Fibroblast of gingiva (primary cell): ENCODE data around the gene GRIN1.

Experiments used
- DNase-seq: peaks from one replicate; pipeline ENCODE4 v3.0.0-alpha.2; 2011; ENCODE audit warnings: low read depth

Gene GRIN1

DNA sequence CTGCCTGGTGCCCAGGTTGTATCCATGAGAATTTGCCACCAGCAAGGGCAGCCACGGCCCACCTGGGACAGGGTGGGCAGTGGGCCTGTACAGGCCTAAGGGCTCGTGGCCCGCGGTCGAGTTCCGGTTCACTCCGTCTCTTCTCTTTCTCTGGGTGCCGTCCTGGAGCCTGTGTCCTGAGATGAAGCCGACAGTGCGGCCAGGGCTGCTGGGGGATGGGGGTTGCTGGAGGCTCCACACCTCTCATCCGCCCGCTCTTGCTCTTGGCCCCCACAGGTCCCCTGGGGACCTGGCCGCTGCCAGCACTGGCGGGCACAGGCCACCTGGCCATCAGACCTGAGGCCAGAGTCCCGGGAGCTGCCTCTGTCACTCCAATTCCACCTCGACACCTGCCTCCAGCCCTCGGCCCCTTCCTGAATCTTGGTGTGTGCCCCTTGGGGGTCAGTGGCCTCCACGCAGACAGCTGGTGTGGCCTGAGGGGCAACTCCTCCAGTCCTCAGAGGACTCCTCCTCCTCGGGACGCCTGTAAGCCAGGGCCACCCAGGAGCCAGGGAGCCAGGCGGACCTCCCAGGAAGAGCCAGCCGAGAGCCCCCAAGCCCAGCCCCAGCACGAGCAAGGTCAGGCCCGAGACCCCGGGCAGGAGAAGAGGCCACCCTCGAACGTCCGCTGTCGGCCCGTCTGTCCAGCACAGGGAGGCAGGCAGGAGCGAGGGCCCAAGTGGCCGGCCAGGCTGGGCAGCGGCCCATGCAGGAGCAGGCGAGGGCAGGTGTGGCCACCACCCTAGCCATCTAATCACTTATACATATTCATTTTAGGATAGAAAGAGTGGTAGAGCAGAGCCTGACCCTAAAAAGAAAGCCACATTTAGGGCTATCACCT lies 25.7 kb downstream of the GRIN1 start:
- no peak for DNase-seq

DNA sequence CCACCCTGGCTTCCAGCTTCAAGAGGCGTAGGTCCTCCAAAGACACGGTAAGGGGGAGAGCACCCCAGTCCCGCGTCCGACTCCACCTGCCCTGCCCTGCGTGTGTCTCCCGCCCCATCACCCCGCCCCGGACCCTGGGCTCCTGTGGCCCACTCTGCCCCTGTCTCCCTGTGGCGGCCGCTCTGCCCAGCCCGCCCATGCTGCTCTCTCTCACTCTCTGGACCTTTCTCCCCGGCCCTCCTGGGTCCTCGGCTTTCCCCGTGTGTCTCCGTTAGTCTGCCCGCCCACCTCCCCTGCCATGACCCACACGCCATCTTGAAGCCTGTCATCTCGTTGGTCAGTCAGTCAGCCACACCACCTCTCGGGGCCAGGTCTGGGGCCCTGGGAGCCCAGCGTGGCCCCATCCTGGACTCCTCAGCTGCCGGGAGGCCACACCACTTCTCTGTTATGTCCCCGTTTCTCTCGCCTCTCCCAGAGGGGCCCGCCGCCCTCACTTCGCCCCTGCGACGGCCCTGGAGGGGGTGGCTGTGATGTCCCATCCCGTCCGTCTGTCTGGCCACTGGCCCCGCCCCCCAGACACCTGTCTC lies 26.4 kb downstream of the GRIN1 start:
- no peak for DNase-seq

DNA sequence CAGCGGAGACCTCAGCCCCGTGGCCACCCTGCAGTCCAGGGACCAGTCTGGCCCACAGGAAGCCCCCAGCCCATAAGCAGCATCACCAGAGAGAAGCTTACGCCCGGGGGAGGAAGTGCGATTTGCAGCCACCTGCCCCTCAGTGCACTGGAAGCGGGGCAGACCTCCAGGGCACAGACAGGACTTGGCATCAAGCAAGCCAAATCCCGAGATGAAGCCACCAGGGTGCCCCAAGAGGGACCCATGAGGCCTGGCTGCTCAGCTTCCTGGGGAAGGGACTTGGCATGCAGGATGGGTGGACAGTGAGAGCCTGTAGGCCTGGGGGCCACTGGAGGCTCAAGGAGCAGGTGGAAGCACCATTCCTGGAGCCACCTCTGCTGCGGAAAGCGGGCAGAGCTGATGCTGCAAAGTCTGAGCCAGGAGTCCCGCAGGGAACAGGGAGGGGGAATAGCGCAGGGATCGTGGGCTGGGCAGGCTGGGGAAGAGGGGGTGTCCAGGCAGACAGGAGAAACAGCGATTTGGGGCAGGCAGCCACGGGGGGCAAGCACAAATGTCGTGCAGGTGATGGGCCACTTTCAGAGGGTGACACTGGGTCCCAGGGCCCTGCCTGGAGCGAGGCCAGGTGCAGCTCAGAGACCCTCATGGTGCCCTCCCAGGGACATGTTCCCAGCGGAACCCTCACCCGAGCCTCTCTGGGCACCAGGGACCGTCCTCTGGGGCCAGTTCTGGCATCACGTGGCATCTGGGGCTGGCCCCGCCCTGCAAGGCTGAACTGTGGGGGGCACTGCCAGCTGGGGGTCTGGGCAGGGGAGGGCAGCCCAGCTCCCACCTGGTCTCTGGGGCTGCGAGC lies 27.7 kb downstream of the GRIN1 start:
- no peak for DNase-seq

DNA sequence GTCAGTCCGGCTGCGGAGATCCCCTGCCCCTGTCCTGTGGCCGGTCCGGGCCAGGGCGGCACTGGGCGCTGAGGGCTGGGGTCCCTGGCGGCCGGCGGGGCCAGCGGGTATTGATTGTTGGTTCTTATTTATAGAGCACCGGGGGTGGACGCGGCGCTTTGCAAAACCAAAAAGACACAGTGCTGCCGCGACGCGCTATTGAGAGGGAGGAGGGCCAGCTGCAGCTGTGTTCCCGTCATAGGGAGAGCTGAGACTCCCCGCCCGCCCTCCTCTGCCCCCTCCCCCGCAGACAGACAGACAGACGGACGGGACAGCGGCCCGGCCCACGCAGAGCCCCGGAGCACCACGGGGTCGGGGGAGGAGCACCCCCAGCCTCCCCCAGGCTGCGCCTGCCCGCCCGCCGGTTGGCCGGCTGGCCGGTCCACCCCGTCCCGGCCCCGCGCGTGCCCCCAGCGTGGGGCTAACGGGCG lies 28.4 kb downstream of the GRIN1 start:
- no peak for DNase-seq

DNA sequence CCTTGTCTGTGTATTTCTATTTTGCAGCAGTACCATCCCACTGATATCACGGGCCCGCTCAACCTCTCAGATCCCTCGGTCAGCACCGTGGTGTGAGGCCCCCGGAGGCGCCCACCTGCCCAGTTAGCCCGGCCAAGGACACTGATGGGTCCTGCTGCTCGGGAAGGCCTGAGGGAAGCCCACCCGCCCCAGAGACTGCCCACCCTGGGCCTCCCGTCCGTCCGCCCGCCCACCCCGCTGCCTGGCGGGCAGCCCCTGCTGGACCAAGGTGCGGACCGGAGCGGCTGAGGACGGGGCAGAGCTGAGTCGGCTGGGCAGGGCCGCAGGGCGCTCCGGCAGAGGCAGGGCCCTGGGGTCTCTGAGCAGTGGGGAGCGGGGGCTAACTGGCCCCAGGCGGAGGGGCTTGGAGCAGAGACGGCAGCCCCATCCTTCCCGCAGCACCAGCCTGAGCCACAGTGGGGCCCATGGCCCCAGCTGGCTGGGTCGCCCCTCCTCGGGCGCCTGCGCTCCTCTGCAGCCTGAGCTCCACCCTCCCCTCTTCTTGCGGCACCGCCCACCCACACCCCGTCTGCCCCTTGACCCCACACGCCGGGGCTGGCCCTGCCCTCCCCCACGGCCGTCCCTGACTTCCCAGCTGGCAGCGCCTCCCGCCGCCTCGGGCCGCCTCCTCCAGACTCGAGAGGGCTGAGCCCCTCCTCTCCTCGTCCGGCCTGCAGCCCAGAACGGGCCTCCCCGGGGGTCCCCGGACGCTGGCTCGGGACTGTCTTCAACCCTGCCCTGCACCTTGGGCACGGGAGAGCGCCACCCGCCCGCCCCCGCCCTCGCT lies 29.0 kb downstream of the GRIN1 start:
- no peak for DNase-seq

DNA sequence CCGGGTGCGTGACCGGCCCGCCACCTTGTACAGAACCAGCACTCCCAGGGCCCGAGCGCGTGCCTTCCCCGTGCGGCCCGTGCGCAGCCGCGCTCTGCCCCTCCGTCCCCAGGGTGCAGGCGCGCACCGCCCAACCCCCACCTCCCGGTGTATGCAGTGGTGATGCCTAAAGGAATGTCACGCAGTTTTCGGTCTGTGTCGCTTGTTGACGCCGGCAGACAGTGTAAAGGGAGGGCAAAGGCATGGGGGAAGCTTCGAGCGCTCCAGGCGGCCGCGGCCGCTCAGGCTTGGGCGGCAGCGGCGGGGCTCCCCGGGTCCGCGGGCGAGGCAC lies 29.6 kb downstream of the GRIN1 start:
- DNase-seq = no peak

DNA sequence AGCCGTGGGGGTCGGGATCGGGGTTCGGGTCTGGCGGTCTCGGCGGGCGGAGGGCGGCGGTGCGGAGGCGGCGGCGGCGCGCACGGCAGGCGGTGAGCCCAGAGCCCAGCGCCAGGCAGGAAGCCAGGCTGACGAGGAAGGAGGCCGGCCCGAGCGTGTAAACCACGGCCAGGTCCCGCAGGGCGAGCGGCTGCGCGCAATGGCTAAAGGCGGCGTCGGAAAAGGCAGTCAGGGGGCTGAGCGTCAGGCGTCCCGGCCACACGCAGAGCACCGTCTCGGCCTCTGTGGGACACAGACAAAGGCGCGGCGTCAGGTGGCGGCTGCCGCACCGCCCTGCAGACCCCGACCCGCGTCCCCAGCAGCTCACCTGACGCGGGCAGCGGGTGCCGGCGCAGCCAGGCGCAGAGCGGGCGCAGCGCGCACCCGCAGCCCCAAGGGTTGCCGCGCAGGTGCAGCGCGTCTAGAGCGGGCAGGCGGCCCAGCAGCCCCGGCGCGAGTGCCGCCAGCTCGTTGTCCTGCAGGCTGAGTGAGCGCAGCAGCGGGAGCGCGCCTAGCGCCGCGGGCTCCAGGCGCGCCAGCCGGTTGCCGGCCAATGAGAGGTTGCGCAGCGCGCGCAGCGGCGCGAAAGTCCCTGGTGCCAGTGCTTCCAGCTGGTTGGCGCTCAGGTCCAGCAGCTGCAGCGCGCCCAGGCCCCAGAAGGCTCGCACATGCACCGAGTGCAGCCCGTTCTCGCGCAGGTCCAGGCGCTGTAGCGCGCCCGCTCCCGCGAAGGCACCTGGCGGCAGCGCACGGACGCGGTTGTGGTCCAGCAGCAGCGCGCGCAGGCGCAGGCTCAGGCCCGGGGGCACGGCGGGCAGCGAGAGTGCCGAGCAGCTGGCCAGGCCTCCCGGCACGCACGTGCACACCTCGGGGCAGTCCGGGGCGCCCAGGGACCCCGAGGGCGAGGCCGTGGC lies 30.2 kb downstream of the GRIN1 start:
- no peak for DNase-seq

DNA sequence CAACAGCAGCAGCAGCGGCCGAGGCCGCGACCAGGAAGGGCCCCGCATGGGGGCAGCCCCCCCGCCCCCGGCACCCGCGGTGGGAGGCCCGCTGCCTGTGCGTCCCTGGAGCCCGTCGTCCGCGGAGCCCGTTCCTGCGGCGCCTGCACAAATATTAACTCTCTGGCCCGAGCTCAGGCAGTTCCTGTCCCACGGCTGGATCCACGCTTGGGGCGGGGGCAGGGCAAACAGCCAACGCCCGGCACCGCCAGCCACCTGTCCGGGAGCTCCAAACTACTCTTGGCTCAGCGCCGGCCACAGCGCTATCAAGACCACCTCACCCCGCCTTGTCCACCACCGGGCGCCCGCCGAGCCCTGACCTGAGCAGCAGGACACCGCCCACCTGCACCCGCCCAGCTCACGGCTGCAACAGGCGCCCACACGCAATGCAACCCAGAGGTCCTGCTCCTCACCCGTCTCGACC lies 31.0 kb downstream of the GRIN1 start, which contains the start of gene LRRC26:
Gene LRRC26 (minus strand): TSS at position 156 of the 463 bp plus-strand sequence. CDS start 108 bp downstream, at position 48.
- no peak for DNase-seq

DNA sequence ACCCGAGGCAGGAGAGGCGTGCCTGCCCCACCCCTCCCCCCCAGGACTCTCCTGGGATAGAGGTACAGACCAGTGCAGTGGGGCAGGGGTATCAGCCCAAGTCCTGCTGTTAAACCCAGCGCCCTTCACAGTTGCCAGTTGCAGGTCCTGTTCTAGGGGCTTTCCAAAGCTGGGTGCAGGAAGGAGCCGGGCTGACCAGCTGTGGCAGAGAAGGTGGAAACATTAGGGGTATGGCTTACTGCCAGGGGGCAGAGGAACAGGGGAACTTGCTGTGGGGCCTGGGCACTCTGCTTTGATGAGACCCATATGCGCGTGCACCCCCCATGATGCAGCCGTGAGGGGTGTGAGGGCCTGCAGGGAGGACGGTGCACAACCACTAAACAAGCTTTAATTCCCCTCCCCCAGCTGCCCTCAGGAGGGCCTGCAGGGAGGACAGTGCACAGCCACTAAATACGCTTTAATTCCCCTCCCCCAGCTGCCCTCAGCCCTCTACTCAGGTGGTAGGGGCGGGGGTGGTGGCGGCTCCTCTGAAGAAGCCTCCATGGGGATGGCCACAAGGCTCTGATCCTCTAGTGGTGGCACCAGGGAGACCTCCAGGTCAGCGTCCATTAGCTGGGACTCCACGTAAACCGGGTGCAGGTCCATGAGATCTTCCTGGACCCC lies 31.7 kb downstream of the GRIN1 start:
- DNase-seq = no peak

DNA sequence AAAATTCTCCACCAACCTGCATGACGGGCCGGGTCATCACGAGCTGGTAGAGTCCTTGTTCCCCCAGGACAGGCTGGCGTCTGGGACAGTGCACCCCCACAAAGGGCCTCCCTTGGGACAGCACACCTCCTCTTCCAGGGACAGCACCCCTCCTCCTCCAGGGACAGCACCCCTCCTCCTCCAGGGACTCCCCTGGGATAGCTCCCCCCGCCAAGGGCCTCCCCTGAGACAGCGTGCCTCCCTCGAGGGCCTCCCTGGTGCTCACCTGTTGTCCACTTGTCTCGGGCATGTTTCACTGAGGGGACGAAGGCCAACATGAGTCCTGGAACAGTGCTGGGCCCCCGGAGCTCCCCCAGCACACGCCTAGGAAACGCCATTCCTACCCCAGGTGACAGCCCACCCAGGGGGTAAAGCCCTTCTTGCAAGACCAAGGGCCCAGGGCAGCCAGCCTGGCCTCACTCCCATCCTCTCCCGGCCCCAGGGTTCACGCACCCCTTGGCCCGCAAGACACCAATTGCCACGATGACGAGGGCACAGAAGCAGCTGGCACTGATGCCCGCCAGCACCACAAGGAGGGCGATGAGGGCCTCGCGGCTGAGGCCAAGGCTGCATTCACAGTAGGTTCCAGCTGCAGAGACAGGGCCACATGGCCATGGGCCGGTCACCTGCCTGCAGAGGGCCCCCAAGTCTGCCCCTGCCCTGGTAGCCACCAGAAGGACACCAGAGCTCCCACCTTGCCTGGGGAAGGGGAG lies 32.4 kb downstream of the GRIN1 start:
- no peak for DNase-seq

DNA sequence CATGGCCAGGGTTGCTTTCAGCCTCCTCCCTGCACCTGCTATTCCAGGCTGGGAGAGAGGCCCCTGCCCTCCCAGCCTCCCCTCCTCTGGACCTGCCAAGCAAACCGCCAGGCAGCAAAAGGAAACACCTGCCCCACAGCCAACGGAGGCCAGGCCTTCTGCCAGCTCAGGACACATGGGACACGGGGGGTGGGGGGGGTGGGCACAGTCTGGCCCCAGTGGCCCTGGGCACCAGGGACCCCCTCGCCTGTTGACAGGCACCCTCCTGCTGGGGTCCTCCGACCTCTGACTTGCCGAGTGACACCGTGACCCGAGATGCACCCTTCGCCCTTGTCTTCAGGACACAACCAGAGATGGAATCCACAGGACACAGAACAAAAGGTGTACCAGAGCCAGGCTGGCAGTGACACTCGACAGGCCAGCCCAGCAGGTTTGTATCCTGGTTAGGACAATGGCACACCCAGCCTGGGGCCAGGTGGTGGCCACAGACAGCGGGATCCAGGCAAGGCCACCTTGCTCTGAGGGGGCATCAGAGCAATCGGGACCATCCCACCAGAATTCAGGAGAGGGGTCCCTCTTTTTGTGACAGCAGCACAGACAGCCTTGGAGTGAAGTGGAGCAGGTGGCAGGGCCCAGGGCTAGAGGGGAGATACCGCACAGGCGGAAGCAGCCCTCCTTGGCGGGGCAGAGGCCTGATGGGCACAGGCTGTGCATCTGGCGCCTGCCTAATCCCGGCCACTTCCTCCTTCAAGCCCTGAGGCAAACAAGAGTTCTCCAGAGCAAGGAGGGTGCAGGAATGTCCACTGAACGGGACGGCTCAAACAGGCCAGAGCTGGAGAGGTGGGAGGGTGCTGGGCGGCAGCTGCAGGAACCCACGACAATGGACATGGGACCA lies 34.2 kb downstream of the GRIN1 start:
- no peak for DNase-seq

DNA sequence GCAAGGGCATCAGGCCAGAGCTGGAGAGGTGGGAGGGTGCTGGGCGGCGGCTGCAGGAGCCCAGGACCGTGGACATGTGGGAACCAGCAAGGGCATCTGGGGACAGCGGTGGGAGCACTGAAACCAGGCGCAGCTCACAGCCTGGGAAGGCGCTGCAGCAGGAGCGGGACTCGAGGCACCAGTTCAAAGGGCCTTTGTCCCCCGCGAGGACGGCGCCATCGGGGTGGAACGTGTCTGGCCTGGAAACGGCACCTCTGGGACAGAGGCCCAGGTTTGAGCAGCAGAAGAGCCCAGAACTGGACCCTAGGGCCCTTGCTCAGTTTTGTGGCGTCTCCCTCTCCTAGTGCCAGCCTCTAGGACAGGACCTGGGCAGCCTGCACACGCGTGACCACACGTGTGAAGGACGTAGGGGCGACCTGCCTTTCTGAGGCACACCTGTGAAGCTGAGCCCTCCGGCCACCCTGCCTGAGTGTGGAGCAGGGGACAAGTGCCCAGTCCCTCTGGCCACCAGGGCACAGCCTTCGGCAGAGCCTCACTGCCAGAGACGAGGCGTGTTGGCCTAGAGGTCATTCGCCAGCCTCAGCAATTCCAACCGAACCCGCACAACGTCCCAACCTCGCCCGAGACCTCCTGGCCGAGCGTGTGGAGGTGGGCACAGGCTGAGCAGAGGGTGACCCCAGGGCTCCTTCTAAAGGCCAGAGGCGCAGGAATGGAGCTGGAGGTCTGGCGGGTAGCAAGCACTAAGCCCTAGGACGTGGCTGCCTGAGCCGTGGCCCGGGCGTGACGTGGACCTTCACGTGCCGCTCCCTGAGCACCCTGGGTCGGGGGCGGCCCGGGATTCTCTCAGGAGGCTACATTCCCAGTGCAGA lies 35.1 kb downstream of the GRIN1 start:
- DNase-seq = no peak

DNA sequence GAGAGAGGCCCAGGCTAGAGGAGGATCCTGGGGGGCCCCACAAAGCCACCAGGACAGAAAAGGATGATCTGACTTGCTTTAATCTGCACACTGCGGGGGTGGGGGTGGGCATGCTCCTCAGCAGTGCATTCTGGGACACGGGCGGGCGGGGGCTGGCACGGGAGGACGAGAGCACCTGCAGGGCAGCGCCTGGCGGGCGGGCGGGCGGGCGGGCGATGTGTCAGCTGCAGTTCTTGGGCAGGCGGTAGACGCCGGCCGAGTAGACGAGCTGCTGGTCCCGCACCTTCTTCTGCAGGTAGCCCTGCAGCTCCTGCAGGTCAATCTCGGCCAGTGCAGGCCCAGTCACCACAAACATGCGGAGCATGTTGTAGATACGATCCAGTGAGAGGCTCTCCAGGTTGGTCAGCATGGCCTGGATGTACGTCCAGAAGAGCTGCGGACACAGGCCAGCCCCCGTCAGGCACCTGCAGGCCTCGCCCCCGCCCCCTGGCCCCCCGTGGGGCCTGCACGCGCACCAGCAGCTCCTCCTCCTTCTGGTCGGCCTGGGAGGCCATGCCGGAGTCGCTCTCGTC lies 35.9 kb downstream of the GRIN1 start:
- no peak for DNase-seq

DNA sequence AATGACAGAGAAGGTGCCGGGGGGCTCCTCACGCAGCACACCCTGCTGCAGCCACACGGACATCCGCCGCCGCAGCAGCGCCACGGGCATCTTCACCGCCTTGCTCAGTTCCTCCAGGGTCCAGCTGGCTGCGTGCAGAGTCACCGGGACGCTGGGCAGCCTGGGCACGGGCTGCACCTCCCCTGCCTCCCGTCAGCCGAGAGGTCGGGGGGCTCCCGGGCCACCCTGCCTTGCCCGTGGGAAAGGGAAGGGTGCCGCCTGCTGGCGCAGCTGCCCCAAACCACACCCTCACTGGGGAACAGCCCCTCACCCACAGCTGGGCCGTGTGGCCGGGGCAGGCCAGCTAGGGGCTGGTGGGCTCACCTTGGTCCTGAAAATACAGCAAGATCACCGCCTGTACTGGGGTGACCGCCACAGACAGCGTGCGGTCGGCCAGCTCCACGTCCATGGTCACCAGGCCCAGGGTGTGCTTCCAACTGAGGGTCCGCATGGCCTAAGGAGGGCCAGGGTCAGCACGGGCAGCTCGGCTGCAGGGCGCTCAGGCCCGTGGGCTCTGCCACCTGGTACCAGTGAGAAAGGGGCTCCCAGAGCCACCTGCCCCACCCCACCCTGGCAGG lies 36.5 kb downstream of the GRIN1 start:
- no peak for DNase-seq

DNA sequence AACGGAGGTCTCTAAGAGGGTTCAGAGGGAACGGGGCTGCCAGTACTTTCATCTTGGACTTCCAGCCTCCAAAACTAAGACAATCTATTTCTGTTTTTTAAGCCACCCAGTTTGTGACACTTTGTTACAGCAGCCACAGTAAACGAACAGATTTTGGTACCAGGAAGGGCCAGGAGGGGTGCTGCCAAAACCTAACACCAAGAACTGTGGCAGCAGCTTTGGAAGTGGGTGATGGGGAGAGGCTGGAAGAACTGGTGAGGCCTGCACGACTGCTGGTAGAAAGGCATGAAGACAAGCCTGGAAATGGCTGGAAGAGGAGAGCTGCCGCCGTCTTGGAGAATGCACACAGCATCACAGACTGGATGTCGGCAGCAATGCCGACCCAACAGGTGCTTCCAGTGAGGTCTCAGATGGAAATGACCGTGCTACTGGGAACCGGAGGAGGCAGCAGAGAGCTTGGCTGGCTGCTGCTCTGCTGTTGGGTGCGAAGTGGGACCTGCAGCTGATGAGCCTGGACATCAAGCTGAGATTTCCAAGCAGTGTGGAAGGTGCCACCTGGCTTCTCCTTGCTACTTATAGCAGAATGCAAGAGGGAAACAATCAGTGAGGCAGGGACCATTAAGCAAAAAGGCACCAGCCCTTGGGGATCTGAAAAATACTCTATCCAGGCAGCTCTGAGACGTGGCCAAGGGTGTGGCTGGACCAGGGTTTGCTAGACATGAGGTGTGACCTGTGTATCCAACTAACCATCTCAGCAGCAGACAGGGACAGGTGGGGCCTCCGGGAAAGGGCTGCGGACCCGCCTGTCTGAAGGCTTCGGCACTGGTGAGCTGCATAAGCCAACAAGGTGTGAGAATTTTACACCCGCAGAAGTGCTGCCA lies 37.6 kb downstream of the GRIN1 start:
- no peak for DNase-seq
